ENCODE measurements around the gene STAT3.

STAT3 gene

DNA sequence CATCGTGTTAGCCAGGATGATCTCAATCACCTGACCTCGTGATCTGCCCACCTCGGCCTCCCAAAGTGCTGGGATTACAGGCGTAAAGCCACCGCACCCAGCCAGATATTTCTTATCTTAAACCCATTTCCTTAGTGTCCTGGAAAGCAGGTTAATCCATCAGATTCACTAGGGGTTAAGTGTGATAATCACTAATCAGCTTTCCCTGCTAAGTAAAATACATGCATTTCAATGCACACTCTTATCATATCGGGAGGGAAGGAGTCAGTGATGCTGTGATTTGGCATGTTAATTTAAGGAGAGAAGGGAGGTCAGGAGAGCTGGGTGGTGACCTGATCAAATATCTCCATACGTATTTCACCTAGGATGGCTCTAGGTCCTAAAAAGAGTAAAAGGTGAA, 29.1 kb downstream of the STAT3 start:
- TF ChIP-seq, protein P1, sequence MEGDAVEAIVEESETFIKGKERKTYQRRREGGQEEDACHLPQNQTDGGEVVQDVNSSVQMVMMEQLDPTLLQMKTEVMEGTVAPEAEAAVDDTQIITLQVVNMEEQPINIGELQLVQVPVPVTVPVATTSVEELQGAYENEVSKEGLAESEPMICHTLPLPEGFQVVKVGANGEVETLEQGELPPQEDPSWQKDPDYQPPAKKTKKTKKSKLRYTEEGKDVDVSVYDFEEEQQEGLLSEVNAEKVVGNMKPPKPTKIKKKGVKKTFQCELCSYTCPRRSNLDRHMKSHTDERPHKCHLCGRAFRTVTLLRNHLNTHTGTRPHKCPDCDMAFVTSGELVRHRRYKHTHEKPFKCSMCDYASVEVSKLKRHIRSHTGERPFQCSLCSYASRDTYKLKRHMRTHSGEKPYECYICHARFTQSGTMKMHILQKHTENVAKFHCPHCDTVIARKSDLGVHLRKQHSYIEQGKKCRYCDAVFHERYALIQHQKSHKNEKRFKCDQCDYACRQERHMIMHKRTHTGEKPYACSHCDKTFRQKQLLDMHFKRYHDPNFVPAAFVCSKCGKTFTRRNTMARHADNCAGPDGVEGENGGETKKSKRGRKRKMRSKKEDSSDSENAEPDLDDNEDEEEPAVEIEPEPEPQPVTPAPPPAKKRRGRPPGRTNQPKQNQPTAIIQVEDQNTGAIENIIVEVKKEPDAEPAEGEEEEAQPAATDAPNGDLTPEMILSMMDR (IDR thresholded peaks at IDR 0.05; ENCODE audit: unreplicated experiment in 3 of 3) = no peak
- Mint-ChIP-seq H3K36me3 (ENCODE audit: low read depth) (peaks cover 4% of the 10 kb centered on the region), H3K27ac (no peak overlapping the region), H3K9me3 (no peaks in the 10 kb centered on the region), H3K4me3 (no peak overlapping the region), H3K4me1 (peaks cover 13% of the 10 kb centered on the region), H3K27me3 (ENCODE audit: low read depth) (no peaks in the 10 kb centered on the region)

DNA sequence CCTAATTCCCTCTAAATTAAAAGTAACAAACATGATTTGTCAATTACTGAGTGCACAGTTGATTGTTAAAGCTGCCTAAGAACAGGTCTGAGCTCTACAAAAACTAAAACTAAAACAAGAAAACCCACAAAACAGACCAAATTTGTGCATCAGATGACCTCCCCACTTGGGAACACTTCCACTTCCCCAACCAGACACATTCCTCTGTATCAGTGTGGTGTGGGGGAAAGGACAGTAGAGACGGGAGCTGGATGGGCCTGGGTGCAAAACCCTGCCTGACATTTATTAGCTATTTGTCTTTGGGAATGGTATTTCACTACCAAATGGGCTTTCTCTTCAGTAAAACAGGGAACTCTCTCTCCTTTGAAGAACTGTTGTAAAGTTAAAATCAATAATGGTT, 29.8 kb downstream of the STAT3 start:
- Mint-ChIP-seq H3K4me3 (no peak overlapping the region), H3K36me3 (ENCODE audit: low read depth) (peaks cover 4% of the 10 kb centered on the region), H3K27ac (no peak overlapping the region), H3K9me3 (no peaks in the 10 kb centered on the region), H3K27me3 (ENCODE audit: low read depth) (no peaks in the 10 kb centered on the region), H3K4me1 (peaks cover 12% of the 10 kb centered on the region)
- TF ChIP-seq, protein P1 (IDR thresholded peaks at IDR 0.05; ENCODE audit: unreplicated experiment in 3 of 3) = no peak

DNA sequence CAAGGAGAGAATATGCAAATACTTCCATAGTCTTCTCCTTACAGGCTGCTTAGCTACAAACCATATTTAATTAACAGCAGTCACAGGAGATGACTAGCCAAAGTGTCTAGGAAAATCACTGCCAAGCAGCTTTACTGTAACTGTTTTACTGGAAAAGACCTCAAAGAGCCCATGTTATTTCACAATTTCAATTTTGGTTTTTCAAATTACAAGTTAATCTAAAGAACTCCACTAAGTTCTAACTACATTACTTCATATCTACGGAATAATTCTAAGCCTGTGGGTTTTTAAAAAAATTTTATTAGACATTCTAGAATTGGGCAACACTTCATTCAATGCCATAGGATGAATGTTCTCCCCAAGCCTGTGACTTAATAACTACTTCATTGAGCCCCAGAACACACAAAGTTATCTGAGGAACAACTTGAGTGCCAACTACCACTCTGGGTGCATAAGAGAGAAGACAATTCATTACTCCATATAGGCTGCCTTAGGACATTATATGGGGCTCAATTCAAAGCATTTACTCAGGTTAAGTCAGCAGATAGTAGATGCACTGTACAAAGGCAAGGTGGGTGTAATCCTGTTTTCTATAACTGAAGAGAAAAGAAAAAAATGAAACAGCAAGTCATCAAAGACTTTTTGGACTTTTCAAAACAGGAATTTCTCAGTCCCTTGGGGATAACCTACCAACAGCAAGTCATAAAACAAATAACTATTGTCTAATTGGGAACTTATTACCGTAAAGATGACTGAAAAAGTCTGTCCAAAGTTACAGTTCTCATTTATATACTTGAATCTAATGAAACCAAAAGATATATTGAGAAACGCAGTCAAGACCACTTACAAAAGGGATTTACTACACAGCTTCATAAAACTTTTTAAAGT, 33.0 kb downstream of the STAT3 start:
- no peak overlapping the region for H3K4me3 Mint-ChIP-seq

DNA sequence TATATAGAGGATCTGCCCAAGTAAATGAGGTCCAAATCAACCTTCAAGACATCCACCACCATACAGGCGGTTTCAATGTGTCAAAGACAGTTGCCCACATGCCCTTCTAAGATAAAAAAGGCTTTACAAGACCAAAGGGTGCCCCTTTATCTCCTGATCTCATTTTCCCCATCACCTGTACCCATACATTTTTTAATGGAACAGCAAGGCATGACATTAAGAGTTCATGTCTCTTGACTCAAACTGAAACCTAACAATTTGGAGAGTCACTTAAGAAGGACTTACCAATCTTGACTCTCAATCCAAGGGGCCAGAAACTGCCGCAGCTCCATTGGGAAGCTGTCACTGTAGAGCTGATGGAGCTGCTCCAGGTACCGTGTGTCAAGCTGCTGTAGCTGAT, 40.1 kb downstream of the STAT3 start:
- Mint-ChIP-seq H3K4me1 (peaks cover 9% of the 10 kb centered on the region), H3K9me3 (no peaks in the 10 kb centered on the region), H3K36me3 (ENCODE audit: low read depth) (peaks cover 34% of the 10 kb centered on the region), H3K4me3 (no peak overlapping the region), H3K27ac (no peak overlapping the region), H3K27me3 (ENCODE audit: low read depth) (no peaks in the 10 kb centered on the region)
- TF ChIP-seq, protein P1 (IDR thresholded peaks at IDR 0.05; ENCODE audit: unreplicated experiment in 3 of 3) = no peak

More for the DNA sequence above, 33.0 kb downstream of the STAT3 start:
- no peaks in the 10 kb centered on the region for H3K9me3 Mint-ChIP-seq
- H3K27ac Mint-ChIP-seq = no peak overlapping the region
- H3K27me3 Mint-ChIP-seq (ENCODE audit: low read depth) = no peaks in the 10 kb centered on the region
- peaks cover 4% of the 10 kb centered on the region for H3K36me3 Mint-ChIP-seq (ENCODE audit: low read depth)
- peaks cover 5% of the 10 kb centered on the region for H3K4me1 Mint-ChIP-seq
- TF ChIP-seq, protein P1 (IDR thresholded peaks at IDR 0.05; ENCODE audit: unreplicated experiment in 3 of 3) = no peak

DNA sequence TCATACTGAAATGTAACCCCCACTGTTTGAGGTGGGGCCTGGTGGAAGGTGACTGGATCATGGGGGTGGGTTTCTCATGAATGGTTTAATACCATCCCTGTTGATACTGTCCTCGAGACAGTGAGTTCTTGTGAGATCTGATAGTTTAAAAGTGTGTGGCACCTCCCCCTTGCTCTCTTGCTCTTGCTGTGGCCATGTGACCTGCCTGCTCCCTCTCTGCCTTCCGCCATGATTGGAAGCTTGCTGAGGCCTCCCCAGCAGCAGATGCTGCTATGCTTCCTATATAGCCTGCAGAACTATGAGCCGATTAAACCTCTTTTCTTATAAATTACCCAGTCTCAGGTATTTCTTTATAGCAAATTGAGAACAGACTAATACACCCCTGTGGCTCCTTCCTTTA, 40.6 kb downstream of the STAT3 start:
- H3K4me3 Mint-ChIP-seq = no peak overlapping the region
- H3K36me3 Mint-ChIP-seq (ENCODE audit: low read depth) = peaks cover 38% of the 10 kb centered on the region
- TF ChIP-seq, protein P1 (IDR thresholded peaks at IDR 0.05; ENCODE audit: unreplicated experiment in 3 of 3) = no peak
- no peaks in the 10 kb centered on the region for H3K27me3 Mint-ChIP-seq (ENCODE audit: low read depth)
- no peaks in the 10 kb centered on the region for H3K9me3 Mint-ChIP-seq
- peak overlapping the region in 1 of 3 experiments; percentile 73 for H3K27ac Mint-ChIP-seq
- H3K4me1 Mint-ChIP-seq = peaks cover 9% of the 10 kb centered on the region

DNA sequence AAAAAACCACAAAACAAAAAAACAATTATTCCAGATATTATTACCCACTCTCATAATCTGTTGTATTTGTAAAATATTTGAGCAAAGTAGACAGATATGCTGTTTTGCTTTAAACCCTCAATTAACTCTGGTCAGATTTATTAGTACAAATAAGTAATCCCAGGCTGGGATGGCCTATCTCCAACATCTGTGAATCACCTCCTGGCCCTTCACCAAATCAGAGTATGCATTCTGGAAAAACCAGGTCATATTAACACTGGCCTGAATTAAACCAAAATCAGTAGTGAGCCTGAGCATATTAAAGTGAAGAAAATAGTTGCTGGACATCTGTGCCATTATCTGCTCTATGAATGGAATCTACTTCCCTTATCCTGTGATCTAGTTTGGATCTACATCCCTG, 41.0 kb downstream of the STAT3 start:
- no peaks in the 10 kb centered on the region for H3K9me3 Mint-ChIP-seq
- H3K27ac Mint-ChIP-seq = peak overlapping the region in 1 of 3 experiments; percentile 73
- no peak overlapping the region for H3K4me3 Mint-ChIP-seq
- TF ChIP-seq, protein P1 (IDR thresholded peaks at IDR 0.05; ENCODE audit: unreplicated experiment in 3 of 3) = no peak
- peaks cover 9% of the 10 kb centered on the region for H3K4me1 Mint-ChIP-seq
- no peaks in the 10 kb centered on the region for H3K27me3 Mint-ChIP-seq (ENCODE audit: low read depth)
- H3K36me3 Mint-ChIP-seq (ENCODE audit: low read depth) = peaks cover 42% of the 10 kb centered on the region

Measured in nephron (organoid).